HG03565 (cell line): ENCODE data around the gene PAX3.

Experiments
- ATAC-seq: cut with Tn5 transposase; IDR thresholded peaks from one replicate; pipeline ENCODE4 v1.9.1; 2021; ENCODE audit warnings: mild to moderate bottlenecking, moderate library complexity; ENCODE audit not compliant: unreplicated experiment

Gene PAX3

GRCh38 chr2:222299906-222300725, 1.3 kb upstream of the PAX3 start:
- no peak for ATAC-seq

- ATAC-seq, result no peak
These were observed 842 bp downstream of the PAX3 start for GRCh38 chr2:222298001-222298310.

GRCh38 chr2:222297600-222297935, 1.2 kb downstream of the PAX3 start:
- ATAC-seq, result no peak

- ATAC-seq, result no peak
These were observed 1.7 kb downstream of the PAX3 start for GRCh38 chr2:222296911-222297599.

DNA sequence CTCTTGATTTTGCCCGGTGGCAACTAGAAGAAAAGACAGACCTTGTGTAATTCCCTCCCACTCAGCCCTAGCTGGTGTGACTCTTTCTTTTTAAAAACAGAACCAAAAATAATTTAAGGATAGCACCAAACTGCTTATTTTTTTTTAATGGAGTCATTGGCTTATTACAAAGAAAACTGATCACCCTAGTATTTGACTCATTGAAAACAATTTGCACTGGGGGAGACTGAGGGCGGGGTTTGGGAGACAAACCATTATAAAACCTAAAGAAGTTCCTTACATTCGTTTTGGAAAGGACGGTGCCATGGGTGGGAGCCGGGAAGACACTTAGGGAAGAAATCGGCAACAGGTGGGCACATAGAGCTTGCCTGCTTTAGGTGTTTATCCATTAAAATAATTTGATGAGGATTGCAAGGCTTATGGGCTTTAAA, 2.5 kb downstream of the PAX3 start:
- no peak for ATAC-seq

DNA sequence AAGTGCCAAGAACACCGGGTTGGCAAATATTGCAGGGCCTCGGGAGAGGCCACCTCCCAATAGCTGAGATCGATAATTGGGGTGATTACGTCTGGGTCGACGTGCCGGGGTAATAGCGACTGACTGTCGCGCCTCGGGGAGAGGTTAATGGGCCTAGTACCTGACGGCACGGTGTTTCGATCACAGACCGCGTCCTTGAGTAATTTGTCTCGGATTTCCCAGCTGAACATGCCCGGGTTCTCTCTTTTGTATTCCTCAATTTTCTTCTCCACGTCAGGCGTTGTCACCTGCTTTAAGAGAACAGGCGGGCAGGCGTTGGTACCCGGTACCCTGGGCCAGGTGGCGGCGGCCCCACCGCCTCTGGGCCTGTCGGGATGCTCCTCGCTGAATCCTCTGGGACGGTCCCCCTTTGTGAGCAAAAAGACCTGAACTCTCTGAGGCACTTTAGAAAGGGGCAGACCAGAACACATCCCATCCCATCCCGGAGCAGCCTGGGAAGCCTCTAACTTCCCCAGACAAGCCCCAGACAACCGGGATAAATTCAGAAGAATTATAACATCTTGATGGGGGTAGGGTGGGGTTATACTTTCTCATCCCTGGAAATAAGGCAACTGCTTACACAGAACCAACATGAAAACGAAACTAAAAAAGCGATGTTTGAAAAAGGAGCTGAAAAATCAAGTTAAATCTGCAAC, 3.3 kb downstream of the PAX3 start:
- ATAC-seq, result no peak

DNA sequence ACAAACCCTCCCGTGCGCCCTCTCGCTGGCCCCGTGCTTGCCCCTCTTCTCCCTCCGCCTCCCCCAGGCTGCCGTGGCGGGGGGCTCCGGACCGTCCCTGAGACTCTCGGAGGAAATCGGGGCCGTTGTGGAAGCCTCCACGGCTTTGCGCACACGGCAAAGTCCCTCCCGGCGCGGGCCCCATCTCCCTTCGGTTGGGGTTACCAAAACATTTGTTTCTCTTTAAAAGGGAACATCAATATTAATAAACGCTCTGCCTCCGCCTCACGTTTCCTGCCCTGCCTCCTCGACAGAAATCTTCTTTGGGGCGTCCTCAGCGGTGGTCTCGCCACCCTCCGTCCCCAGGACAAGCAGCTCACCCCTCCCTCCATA, 3.8 kb downstream of the PAX3 start:
- no peak for ATAC-seq

DNA sequence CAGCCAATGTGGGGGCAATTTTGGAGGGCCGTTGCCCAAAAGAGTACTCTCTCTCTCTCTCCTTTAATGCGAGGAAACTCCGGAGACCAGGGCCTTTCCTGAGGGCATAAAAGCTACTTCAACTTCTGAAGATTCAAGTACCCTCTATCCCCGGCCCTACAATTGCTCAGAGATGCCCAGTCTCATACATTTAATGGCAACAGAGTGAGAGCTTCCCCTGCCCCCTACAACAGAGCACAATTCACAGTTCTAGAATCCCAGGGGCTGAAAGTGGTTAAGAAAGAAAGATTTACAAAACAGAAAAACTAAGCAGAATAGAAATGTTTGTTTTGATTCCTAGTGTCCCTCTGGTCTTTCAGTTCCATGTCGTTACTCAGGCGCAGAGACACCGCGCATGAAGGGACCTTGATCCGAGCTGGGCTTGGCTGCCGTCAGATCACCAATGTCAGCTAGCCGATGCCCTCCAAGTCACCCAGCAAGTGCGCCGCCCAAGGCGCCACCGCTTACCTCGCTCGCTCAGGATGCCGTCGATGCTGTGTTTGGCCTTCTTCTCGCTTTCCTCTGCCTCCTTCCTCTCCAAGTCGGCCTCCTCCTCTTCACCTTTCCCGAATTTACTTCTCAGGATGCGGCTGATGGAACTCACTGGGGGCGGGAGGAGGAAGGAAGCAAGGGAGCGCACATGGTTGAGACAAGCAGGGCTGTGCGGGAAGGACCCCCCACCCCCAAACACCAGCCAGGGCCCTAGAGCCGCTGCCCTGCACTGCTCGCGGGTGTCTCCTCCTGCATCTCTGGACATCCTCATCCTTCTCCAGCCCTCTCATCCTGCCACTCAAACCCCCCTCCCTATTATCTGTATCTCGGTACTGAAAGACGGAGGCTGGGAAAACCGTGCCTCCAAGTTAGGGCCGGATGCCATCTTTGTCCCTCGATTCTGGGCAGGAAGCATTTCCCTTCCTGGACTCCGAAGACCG, 4.9 kb downstream of the PAX3 start:
- no peak for ATAC-seq

DNA sequence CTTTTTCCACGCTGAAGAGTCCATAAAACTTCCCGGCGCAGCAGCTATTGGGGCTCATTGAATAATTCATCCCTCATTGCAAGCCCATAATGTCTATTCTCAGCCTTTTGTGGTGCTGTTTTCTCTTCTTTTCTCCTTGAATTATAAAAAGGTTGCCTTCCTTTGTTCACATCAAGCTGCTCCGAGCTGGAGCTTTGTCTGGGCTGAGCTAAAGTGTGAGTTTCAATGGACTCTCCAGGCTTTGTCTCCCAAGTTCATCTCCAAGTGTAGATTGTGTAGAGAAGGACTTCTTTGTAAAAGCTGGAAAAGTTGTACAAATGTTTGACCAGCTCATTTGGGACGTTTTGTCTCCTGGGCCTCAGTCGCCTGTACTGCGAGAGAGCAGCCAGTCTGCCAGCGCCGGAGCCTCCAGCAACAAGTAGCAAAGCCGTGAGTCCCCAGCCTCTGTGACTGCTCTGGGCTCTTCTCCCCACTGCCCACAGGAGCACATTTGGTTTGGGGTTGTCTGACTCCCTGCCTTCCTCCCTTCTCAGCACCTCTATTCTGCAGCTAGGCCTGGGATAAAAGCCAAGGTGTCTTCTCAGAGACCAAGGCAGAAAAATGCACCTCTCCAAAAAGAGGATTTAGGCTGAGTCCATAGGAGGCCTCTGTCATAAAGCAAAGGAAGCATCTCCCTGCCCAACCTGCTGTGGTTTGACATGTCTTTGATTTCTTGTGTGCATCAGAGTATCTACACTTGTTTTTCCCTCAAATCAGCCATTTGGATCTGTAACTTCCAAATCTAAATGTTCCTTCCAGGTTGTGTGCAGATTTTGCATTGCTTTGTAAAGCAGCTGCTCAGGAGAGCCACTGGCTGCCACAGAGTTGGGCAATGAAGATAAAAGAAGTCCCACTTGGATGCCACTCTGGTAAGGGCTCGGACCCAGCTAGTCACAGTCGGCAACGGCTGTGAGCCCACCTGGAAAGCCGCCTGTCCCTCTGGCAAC, 6.4 kb downstream of the PAX3 start:
- no peak for ATAC-seq

- ATAC-seq, result no peak
These were observed 7.3 kb downstream of the PAX3 start for GRCh38 chr2:222291485-222291841.

GRCh38 chr2:222290736-222291484, 7.9 kb downstream of the PAX3 start:
- ATAC-seq, result no peak

DNA sequence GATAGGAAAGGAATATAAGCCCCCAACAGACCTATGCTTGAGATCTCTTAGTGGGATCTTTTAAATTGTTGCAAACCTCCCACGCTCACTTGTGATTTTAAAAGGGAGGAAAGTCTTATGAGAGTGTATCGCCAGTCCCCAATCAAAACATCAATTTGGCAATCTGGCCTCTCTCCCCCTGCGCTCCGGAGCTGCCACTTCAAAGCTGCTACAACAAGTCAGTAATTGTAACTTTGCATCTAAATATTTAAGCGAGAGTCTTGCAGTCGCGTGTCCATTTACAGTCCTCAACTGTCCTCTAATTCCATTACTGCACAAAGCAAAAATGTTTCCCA, 8.4 kb downstream of the PAX3 start:
- no peak for ATAC-seq

DNA sequence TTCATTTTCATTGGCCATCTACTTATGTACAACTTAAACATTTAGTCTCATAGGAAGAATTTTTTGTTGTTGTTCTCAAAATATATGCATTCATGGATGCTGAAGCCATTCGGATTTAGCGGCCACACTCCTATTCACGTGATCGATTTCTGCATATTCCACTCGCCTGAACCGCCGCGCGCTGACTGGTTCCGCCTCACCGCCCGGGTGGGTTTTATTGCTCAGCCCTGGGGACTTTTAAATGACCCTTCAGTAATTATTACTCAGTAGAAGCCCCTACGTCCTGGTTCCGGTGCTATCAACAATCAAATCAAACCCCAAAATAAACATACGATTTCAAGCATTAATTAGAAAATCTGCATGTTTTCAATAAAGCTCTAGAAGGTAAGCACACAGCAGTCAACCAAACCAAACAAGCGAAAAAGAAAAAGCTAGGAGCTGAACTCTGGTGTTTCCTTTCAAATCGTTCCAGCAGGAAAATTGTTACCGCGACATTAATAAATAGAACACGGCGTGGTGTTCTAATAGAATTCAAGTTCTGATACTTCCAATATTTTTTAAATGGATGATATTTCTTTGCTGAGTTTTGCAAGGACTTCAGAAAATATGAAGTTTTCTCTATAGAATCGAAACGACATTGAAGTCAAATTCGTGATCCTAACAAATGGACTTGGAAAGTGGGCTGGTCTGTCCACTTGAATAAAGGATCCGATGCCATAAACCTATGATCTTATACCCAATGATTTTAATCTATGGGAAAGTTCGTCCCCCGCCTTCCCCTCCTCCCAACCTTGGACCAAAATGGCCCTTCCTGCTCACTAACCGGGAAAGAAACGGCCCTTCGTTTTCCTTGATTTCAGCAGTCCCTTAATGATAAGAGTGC, 9.3 kb downstream of the PAX3 start:
- ATAC-seq, result no peak

DNA sequence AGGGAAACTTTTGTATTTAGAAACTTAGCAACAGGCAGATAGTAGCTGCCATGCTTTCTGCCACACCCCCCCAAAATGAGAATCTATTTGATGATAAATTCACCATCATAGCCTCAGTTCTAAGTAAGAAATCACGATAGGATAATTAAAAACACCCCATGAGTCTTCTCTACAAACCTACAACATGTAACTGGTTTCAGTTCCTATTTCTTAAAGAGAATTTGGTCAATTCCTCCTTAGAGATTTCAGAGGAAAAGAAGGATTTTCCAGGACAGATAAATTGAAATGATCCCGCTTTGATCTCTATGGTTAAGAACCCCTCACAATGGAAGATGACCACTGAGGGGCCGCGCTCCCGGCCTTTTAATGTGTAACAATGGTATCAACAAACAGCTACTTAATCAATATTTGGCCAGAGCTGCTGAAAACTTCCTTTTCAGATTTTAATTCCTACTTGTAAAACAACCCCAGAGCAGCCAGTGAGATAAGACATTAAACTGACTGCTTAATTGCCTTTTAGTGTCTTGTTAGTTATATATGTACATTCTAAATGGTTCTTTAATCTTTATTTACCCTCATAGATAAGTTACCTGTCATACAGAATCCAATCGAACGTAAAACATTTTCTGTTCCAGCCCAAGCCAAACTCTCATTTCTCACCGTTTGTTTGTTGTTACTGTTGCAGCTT, 10.1 kb downstream of the PAX3 start:
- no peak for ATAC-seq

- ATAC-seq, result no peak
These were observed 10.8 kb downstream of the PAX3 start for GRCh38 chr2:222287862-222288479.

- no peak for ATAC-seq
These were observed 14.3 kb downstream of the PAX3 start for GRCh38 chr2:222284466-222284865.

- no peak for ATAC-seq
These were observed 15.2 kb downstream of the PAX3 start for GRCh38 chr2:222283634-222284033.
